ENCODE measurements around the gene PDE9A. TPM values are rescaled to one million over a fixed set of nuclear protein-coding genes. Genes with fewer than 3 reads are reported as not detected.

PDE9A gene
- polyA plus RNA-seq, 1 donor, result 7.8 TPM

GRCh38 chr21:42641311-42642218 lies 11.9 kb upstream of the PDE9A start:
- DNase-seq (ENCODE audit: low read depth), result no peak

GRCh38 chr21:42642219-42642745 lies 11.1 kb upstream of the PDE9A start:
- DNase-seq (ENCODE audit: low read depth), result no peak

GRCh38 chr21:42644223-42645208 lies 8.9 kb upstream of the PDE9A start:
- DNase-seq (ENCODE audit: low read depth), result no peak

GRCh38 chr21:42645211-42646075 lies 8.0 kb upstream of the PDE9A start:
- no peak for DNase-seq (ENCODE audit: low read depth)

- DNase-seq (ENCODE audit: low read depth), result no peak
Measured at GRCh38 chr21:42646076-42646825, 7.2 kb upstream of the PDE9A start.

- DNase-seq (ENCODE audit: low read depth), result no peak
Measured at GRCh38 chr21:42646836-42647235, 6.6 kb upstream of the PDE9A start.

- no peak for DNase-seq (ENCODE audit: low read depth)
Measured at GRCh38 chr21:42648606-42649005, 4.8 kb upstream of the PDE9A start.

- DNase-seq (ENCODE audit: low read depth), result no peak
Measured at GRCh38 chr21:42649122-42650032, 4.0 kb upstream of the PDE9A start.

- no peak for DNase-seq (ENCODE audit: low read depth)
Measured at GRCh38 chr21:42650033-42650370, 3.4 kb upstream of the PDE9A start.

GRCh38 chr21:42650441-42651421 lies 2.7 kb upstream of the PDE9A start:
- no peak for DNase-seq (ENCODE audit: low read depth)

- no peak for DNase-seq (ENCODE audit: low read depth)
Measured at GRCh38 chr21:42651515-42652401, 1.7 kb upstream of the PDE9A start.

GRCh38 chr21:42652527-42653230 lies 742 bp upstream of the PDE9A start:
- DNase-seq (ENCODE audit: low read depth), result no peak

GRCh38 chr21:42654179-42654912 lies 925 bp downstream of the PDE9A start:
- DNase-seq (ENCODE audit: low read depth), result no peak

GRCh38 chr21:42654913-42655795 lies 1.7 kb downstream of the PDE9A start:
- DNase-seq (ENCODE audit: low read depth), result no peak

Data from forelimb muscle (tissue), 1 donor.